ENCODE results near the gene DRAM1.
A peak's percentile ranks its signal among the peaks of the same experiment; 100 is the strongest.
"Not testable (repeated sequence)": the region's sequence is repeated elsewhere in the genome, so short reads cannot be mapped to it uniquely, and the experiment has no call there.

Gene DRAM1

DNA sequence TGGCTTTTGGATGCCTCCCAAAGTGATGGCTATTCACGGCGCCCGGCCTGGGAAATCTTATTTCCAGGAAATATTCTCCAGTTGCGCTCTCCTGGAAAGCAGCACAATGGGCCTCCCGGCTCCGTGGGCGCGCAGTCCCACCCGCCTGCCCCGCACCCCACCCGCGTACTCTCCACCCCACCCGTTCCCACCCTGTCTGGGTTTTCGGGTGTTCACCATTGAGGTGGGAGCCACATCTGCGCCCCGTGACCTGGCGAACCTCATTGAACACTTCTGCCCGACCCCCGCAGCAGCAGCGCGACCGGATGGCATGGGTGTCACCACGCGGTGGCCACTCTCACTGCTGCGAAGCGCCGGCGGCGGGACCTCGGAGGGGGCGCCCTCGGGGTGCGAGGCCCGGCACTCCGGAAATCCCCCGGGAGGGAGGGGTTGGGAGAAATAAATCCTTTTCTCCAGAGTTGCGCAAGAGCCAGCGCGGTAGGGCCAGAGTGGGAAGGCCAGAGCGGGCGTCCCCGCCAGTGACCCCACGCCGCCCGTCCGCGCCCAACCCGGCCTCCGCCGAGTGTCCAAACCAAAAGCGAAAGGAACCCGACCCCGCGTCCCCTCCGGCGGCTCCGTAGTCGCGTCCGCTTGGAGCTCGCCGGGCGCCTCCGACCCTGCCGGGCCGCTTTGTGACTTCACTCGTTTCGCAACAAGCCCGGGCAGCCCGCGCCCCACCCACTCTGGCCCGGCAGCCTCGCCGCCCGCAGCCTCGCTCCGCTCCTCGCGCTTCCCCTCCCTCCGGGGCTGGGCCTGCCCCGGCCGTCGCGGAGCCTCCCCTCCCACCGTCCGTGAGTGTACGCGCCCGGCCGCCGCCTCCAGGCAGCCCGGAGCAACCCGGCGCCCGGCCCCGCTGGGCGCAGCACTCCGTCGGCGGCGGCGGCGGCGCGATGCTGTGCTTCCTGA is at the start of gene DRAM1:
TSS of gene DRAM1 (plus strand) at position 720 of the 945 bp plus-strand sequence. CDS start at position 930, 210 bp downstream.
- DNase-seq = peak in 53 of 56 donors; percentile 6 to 79 (median 45)

DNA sequence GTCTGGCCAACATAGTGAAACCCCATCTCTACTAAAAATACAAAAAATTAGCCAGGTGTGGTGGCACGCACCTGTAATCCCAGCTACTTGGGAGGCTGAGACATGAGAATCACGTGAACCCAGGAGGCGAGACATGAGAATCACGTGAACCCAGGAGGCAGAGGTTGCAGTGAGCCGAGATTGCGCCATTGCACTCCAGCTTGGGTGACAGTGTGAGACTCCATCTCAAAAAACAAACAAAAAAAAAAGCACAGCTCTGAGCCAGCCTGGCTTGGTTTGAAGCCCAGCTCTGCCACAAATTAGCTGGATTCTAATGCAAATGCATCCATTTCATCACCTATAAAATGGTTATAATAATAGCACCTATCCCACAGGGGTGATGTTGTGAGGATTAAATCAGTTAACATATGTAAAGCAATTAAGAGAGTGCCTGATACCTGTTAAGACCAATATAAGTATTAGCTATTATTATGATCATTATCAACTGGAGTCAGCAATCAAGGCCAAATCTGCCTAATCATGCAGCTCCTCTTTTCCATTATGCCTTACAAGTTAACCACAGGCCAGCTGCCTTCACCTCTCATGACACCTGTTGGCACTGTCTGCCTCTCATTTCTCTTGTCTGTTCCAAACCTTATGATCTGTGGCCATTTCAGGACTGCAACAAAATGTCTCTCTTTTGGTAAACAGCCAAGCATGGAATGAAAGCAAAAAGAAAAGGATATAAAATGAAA is 48.8 kb upstream of the DRAM1 start:
- DNase-seq = no peak

DNA sequence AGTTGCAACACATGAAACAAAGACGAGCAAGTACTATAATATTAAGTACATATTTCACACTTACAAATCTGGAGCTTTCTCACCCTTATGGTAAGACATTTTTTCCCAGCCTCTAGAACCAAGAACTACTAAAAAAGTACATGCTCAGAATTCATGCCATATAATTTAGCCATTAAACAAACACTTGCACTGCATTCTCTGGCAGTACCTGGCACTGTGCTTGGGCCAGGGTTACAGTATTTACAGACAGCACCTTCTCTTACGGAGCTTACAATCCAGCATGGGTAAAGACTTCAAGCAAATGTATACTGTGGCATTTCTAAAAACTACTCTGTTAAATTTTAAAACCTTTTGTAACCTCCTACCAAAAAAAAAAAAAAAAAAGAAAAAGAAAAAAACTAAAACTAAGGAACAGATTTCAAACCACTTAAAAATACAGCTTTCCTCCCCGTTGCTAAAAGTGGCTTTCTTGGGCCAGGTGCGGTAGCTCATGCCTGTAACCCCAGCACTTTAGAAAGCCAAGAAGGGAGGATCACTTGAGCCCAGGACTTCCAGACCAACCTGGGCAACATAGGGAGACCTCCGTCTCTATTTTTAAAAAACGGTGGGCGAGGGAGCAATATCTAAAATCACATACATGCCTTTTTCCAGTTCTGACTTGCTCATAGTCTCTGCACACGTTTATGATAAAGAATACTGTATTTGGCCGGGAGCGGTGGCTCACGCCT is 47.6 kb upstream of the DRAM1 start:
- peak in 5 of 56 donors; percentile 19 to 48 (median 35) for DNase-seq

GRCh38 chr12:101830367-101831325 is 46.7 kb upstream of the DRAM1 start, which contains the start of gene GNPTAB:
Gene GNPTAB (minus strand): TSS chr12:101830959. CDS start chr12:101830675, 284 bp downstream.
- DNase-seq = peak; percentile 25 to 95 (median 84)

GRCh38 chr12:101832030-101832429 is 45.4 kb upstream of the DRAM1 start:
- no peak for DNase-seq

DNA sequence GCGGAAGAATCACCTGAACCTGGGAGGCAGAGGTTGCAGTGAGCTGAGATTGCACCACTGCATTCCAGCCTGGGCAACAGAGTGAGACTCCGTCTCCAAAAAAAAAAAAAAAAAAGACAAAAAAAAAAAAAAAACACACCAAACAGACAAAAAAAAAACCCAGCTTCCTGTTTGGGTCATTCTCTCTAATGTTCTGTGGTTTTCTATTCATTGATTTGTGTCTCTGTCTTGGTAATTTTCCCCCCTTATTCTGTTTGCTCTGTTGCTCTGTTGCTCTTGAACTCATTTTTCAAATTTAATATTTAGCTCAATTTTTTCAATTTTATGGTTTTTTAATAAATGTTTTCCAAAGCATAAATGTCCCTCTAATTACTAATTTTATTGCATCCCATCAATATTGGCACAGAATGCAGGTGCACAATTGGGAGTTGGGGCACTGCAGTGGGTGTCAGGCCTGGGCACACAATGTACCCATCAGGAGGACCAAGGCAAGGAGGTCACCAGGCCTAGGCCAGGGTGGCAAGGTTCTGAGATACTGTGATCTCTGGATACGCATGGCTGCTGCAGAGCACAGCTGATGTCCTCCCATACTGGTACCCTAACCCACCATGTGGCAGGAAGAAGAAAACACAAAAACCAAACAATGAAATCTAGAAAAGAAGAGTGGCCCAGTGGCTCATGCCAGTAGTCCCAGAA is 38.6 kb upstream of the DRAM1 start:
- DNase-seq = no peak

DNA sequence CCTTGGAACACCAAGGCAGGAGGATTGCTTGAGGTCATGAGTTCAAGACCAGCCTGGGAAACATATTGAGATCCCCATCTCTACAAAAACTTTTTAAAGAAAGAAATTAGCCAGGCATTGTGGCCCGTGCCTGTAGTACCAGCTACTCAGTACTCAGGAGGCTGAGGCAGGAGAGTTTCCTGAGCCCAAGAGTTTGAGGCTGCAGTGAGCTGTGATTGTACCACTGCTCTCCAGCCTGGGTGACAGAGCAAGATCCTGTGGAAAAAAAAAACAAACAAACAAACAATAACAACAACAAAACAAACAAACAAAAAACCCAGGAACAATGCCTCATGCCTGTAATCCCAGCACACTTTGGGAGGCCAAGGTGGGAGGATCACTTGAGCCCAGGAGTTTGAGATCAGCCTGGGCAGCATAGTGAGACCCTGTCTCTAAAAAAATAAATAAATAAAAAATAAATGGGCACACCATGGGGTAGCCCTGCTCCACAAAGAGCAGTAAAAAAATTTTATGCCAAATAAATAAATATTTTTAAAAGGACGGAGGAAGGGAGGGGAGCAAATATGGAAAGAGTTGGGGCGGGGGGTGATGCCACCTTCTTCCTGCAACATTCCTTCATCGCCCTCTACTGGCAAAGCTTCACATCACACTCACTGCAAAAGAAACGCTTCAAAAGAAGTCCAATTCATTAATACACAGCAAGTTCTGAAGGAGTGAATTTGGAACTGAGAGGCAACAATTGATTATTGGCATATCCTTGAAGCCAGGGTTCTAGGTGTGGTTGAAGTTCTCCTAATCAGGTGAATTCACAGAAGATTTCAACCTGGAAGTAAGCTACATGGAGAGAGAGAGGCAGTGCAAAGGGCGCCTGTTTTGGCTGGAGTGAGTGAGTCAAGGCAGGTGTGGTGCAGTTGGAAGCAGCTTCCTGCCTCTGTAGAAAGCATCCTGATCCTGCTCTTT is 37.8 kb upstream of the DRAM1 start:
- peak in 36 of 56 donors; percentile 1 to 78 (median 26) for DNase-seq

DNA sequence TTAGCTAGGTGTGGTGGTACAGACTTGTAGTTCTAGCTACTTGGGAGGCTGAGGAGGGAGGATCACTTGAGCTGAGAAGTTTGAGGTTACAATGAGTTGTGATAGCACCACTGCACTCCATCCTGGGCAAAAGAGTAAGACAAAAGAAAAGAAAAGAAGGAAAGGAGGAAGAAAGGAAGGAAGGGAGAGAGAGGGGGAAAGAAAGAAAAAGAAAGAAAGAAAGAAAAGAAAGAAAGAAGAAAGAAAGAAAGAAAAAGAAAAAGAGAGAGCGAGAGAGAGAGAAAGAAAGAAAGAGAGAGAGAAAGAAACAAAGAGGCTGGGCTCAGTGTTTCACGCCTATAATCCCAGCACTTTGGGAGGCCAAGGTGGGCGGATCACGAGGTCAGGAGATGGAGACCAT is 36.3 kb upstream of the DRAM1 start:
- DNase-seq = no peak

- DNase-seq = no peak
These were observed 32.2 kb upstream of the DRAM1 start for GRCh38 chr12:101845137-101845711.

GRCh38 chr12:101847325-101847724 is 30.1 kb upstream of the DRAM1 start:
- no peak for DNase-seq

DNA sequence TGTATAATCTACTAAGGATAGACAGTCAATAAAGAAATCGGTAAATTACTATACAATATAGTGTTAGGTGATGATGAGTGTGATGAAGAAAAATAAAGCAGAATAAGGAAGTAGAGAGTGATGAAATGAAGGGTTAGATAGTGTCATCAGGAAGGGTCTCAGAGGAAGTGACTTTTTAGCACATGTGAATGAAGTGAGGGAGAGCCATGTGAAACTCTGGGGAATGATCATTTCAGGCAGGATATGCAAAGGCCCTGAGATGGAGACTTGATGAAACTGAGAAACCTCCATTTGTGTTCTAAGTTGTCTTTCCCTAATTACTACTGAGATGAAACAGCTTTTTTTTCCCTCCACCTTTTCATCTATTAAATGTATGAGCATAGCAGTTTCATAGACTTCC is 27.2 kb upstream of the DRAM1 start:
- DNase-seq = no peak

DNA sequence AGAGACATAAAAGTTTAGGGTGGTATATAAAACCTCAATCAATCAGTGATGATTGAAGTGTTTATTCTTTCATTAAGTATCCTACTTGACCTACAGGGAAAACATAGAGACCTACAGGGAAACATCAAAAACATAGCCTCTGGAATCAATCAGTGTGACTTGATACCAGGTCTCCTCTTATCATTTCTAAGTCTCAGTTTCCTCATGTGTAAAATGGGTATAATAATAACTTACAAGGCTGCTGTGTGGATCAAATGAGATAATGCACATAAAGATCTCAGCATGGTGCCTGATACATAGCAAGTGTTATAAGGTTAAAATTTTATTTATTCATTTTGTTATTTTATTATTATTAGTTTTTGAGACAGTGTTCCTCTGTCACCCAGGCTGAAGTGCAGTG is 24.4 kb upstream of the DRAM1 start:
- no peak for DNase-seq

DNA sequence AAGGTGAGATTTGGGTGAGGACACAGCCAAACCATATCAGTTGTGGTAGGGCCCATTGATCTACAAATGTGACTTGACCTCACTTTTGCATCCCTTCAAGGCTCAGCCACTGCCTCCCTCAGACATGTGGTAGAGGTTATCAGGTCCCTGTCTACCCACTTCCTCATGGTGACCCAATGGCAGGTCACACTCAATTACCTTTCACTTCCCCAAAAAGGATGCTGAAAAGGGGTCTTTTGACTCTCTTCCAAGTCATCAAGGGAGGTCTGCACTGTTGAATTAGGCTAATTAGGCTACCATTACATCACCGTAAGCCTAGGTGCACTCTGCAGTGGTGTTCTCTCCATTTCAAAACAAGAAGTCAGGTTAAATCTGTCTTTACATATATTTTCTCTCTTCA is 22.6 kb upstream of the DRAM1 start:
- DNase-seq = no peak

- DNase-seq = no peak
These were observed 22.0 kb upstream of the DRAM1 start for GRCh38 chr12:101855364-101855884.

DNA sequence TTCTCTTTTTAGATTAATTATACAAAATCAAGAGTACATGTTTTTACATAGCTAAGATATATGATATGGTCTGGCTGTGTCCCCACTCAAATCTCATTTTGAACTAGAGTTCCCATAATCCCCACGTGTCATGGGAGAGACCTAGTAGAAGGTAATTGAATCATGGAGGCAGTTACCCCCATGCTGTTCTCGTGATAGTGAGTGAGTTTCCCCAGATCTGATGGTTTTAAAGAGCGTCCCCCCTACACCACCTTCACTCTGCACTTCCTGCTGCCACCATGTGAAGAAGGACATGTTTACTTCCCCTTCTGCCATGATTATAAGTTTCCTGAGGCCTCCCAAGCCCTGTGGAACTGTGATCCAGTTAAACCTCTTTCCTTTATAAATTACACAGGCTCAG is 21.4 kb upstream of the DRAM1 start:
- no peak for DNase-seq

DNA sequence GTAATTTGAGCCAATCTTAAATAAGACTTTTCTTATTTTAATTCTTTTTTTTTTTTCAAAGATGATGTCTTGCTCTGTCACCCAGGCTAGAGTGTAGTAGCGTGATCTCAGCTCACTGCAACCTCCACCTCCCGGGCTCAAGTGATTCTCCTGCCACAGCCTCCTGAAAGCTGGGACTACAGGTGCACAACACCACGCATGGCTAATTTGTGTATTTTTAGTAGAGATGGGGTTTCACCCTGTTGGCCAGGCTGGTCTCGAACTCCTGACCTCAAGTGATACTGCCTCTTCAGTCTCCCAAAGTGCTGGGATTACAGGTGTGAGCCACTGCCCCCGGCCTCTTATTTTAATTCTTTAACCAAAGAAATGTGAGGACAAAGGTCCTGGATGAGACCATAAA is 20.8 kb upstream of the DRAM1 start:
- not testable (repeated sequence) for DNase-seq

DNA sequence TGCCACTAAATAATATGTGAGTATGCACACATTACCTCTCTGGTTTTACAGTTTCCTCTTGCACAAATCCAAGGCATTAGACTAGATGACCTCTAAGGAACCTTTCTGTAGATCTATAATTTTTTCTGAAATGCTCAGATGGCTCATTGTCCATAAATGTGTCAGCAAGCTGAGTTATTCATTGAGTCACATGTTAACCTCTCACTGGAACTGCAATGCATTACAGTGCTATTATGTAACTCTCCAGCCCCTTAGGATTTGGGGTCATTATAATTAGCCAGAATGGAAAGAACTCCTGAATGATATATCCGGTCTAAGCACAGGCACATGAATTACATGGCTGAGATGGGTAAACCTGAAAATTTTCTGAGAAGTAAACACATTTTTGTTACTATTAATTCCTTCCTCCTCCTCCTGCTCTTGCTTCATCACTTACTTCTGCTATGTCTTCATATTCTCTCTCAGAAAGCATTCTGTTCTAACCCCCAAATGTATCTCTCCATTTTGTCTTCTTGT is 20.3 kb upstream of the DRAM1 start:
- no peak for DNase-seq

- no peak for DNase-seq
These were observed 19.0 kb upstream of the DRAM1 start for GRCh38 chr12:101858361-101858760.

Data from nucleus accumbens (tissue), 56 donors.